B cell (primary cell): ENCODE results near the gene ULK4.

Experiments used
- CTCF ChIP-seq: fragments of 200-600 bp; IDR thresholded peaks from one replicate; pipeline ENCODE4 v1.8.0; 2022; ENCODE audit warnings: antibody characterized with exemption, mild to moderate bottlenecking
- EZH2 ChIP-seq: IDR thresholded peaks from 2 replicates; pipeline ENCODE4 v1.6.1; 2012; ENCODE audit warnings: borderline replicate concordance, low read depth, mild to moderate bottlenecking, moderate library complexity, low read length; ENCODE audit not compliant: insufficient read depth, poor library complexity, severe bottlenecking

- TF ChIP-seq CTCF (no peak), EZH2 (no peak)
Measured at GRCh38 chr3:41866298-41866697, 95.6 kb downstream of the ULK4 start.
